HG03025 (cell line): Measurements from ENCODE around the gene SLC38A1.

Source experiments
- ATAC-seq: cut with Tn5 transposase; IDR thresholded peaks from one replicate; pipeline ENCODE4 v1.9.1; 2021; ENCODE audit warnings: mild to moderate bottlenecking, moderate library complexity; ENCODE audit not compliant: unreplicated experiment, low FRiP score

SLC38A1 gene

GRCh38 chr12:46148327-46149078 is 120.3 kb downstream of the SLC38A1 start:
- ATAC-seq, result no peak

- no peak for ATAC-seq
Measured at GRCh38 chr12:46147144-46147543, 121.7 kb downstream of the SLC38A1 start.

- ATAC-seq, result no peak
Measured at GRCh38 chr12:46145881-46146280, 123.0 kb downstream of the SLC38A1 start.

- ATAC-seq, result no peak
Measured at GRCh38 chr12:46144433-46144832, 124.4 kb downstream of the SLC38A1 start.

GRCh38 chr12:46136249-46136648 is 132.6 kb downstream of the SLC38A1 start:
- ATAC-seq, result no peak

- ATAC-seq, result no peak
Measured at GRCh38 chr12:46135750-46136149, 133.1 kb downstream of the SLC38A1 start.

GRCh38 chr12:46134852-46135251 is 134.0 kb downstream of the SLC38A1 start:
- ATAC-seq, result no peak

GRCh38 chr12:46134205-46134811 is 134.5 kb downstream of the SLC38A1 start:
- no peak for ATAC-seq

GRCh38 chr12:46133751-46134150 is 135.1 kb downstream of the SLC38A1 start:
- no peak for ATAC-seq
